SK-N-MC (cell line): Measurements from ENCODE around the gene ARRDC2.

ENCODE experiments used
- EZH2 ChIP-seq: fragments of 200-600 bp; sonication (generic); IDR thresholded peaks from one replicate; pipeline ENCODE4 v1.6.1; 2017; ENCODE audit warnings: antibody characterized with exemption
- POLR2AphosphoS5 ChIP-seq: IDR thresholded peaks from 2 replicates; pipeline ENCODE4 v1.6.1; 2012; ENCODE audit warnings: mild to moderate bottlenecking, low read depth, low read length, borderline replicate concordance

DNA sequence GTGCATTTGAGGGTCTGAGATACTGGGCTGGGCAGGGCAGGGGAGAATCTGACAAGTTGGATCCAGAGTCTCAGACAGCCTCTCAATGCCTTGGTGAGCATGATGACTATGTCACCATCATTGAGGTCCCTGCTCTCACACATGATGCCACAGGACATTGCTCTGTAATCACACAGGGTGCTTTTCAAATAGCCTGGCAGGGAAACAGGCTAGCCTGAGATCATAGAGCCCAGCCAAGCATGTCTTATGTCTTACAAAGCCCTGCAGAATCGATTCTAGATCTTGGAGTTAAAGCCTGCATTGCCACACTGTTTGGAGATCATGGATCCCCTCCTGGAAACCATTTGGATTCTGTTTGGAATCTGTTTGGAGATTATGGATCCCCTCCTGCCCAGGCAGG lies 35.7 kb upstream of the ARRDC2 start:
- no peak for TF ChIP-seq POLR2AphosphoS5
- no peak for TF ChIP-seq EZH2
